PC-3 (cell line): Measurements from ENCODE around the gene FAM222A.

Experiments used
- CTCF ChIP-seq: fragments of 300-600 bp; sonication (generic); conservative IDR thresholded peaks from 2 replicates; pipeline ENCODE4 v1.5.1; 2017; ENCODE audit warnings: antibody characterized with exemption, low read depth, mild to moderate bottlenecking, low read length
- EZH2 ChIP-seq: fragments of 300-600 bp; sonication (generic); IDR thresholded peaks from one replicate; pipeline ENCODE4 v1.6.1; 2017; ENCODE audit warnings: antibody characterized with exemption, mild to moderate bottlenecking, low read length; ENCODE audit not compliant: unreplicated experiment
- EZH2phosphoT487 ChIP-seq: fragments of 300-600 bp; sonication (generic); IDR thresholded peaks from 2 replicates; pipeline ENCODE4 v1.6.1; 2018; ENCODE audit warnings: mild to moderate bottlenecking, antibody characterized with exemption, low read length, borderline replicate concordance

DNA sequence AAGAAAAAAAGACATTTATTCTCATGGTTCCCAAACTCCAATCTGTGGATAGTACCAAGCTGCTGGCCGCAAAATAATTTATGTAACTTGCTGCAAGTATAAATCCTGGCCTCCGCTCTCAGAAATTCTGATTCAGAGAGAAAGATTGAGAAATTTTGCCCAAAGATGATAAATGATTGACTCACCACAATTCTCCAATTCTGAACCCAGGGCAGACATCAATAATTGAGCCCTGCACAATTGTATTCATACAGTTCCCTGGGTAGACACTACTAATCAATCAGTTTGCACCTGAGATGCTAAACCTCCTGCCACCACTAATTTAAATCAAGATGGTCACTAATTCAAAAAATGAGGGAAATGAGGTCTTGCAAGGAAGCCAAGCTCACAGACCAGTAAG, 81.4 kb downstream of the FAM222A start:
- TF ChIP-seq CTCF (no peak), EZH2 (no peak), EZH2phosphoT487 (no peak)
